ENCODE measurements around the gene EIF2A.
"Not testable (repeated sequence)": the region's sequence is repeated elsewhere in the genome, so short reads cannot be mapped to it uniquely, and the experiment has no call there.

EIF2A gene

GRCh38 chr3:150546226-150547044, at the start of gene EIF2A, which contains the start of gene SERP1:
TSS of gene EIF2A (plus strand) at chr3:150546787. CDS start at chr3:150546803, 16 bp downstream.
TSS of gene SERP1 (minus strand) at chr3:150546496. CDS start at chr3:150546135, 361 bp downstream.
- peak; percentile 98 for DNase-seq (ENCODE audit: low read depth)

- peak; percentile 22 for DNase-seq (ENCODE audit: low read depth)
Measured at GRCh38 chr3:150497956-150498355, 48.6 kb upstream of the EIF2A start.

- DNase-seq (ENCODE audit: low read depth) = not testable (repeated sequence)
Measured at GRCh38 chr3:150500960-150501359, 45.6 kb upstream of the EIF2A start.

- DNase-seq (ENCODE audit: low read depth) = no peak
Measured at GRCh38 chr3:150503402-150504099, 43.0 kb upstream of the EIF2A start.

GRCh38 chr3:150504483-150504882, 42.1 kb upstream of the EIF2A start:
- no peak for DNase-seq (ENCODE audit: low read depth)

GRCh38 chr3:150508401-150508800, 38.2 kb upstream of the EIF2A start:
- DNase-seq (ENCODE audit: low read depth) = no peak

GRCh38 chr3:150509780-150510179, 36.8 kb upstream of the EIF2A start:
- no peak for DNase-seq (ENCODE audit: low read depth)

- DNase-seq (ENCODE audit: low read depth) = no peak
Measured at GRCh38 chr3:150511122-150511821, 35.3 kb upstream of the EIF2A start.

- DNase-seq (ENCODE audit: low read depth) = no peak
Measured at GRCh38 chr3:150515210-150515609, 31.4 kb upstream of the EIF2A start.

- DNase-seq (ENCODE audit: low read depth) = no peak
Measured at GRCh38 chr3:150519026-150519425, 27.6 kb upstream of the EIF2A start.

GRCh38 chr3:150520408-150520807, 26.2 kb upstream of the EIF2A start:
- no peak for DNase-seq (ENCODE audit: low read depth)

GRCh38 chr3:150521463-150521862, 25.1 kb upstream of the EIF2A start:
- DNase-seq (ENCODE audit: low read depth) = no peak

- no peak for DNase-seq (ENCODE audit: low read depth)
Measured at GRCh38 chr3:150523538-150523937, 23.0 kb upstream of the EIF2A start.

GRCh38 chr3:150527464-150528255, 18.9 kb upstream of the EIF2A start:
- no peak for DNase-seq (ENCODE audit: low read depth)

GRCh38 chr3:150528354-150528797, 18.2 kb upstream of the EIF2A start:
- DNase-seq (ENCODE audit: low read depth) = no peak

GRCh38 chr3:150531775-150532174, 14.8 kb upstream of the EIF2A start:
- DNase-seq (ENCODE audit: low read depth) = no peak

GRCh38 chr3:150535204-150535603, 11.4 kb upstream of the EIF2A start:
- no peak for DNase-seq (ENCODE audit: low read depth)

- DNase-seq (ENCODE audit: low read depth) = no peak
Measured at GRCh38 chr3:150538324-150539208, 8.0 kb upstream of the EIF2A start.

- no peak for DNase-seq (ENCODE audit: low read depth)
Measured at GRCh38 chr3:150540297-150540696, 6.3 kb upstream of the EIF2A start.

GRCh38 chr3:150540991-150541390, 5.6 kb upstream of the EIF2A start:
- no peak for DNase-seq (ENCODE audit: low read depth)

GRCh38 chr3:150543128-150543527, 3.5 kb upstream of the EIF2A start:
- DNase-seq (ENCODE audit: low read depth) = no peak
